Hepatocyte (in vitro differentiated cells): ENCODE results near the gene SYTL3. TPM values are rescaled to one million over a fixed set of nuclear protein-coding genes. Genes with fewer than 3 reads are reported as not detected.
"Not testable (repeated sequence)": the region's sequence is repeated elsewhere in the genome, so short reads cannot be mapped to it uniquely, and the experiment has no call there.

ENCODE experiments used
- DNase-seq: peaks from one replicate; pipeline ENCODE4 v3.0.0-alpha.2; 2016; ENCODE audit warnings: low spot score
- H2AFZ ChIP-seq: fragments of 200-600 bp; sonication (generic); 2 replicates; pipeline ENCODE4 v1.6.0; 2016; ENCODE audit warnings: antibody characterized with exemption, mild to moderate bottlenecking
- H3K27ac ChIP-seq: fragments of 200-600 bp; sonication (generic); 2 replicates; pipeline ENCODE4 v1.5.1; 2016; ENCODE audit warnings: mild to moderate bottlenecking
- H3K27me3 ChIP-seq: fragments of 200-600 bp; sonication (generic); 2 replicates; pipeline ENCODE4 v1.6.1; 2016
- H3K36me3 ChIP-seq: fragments of 200-600 bp; sonication (generic); replicated peaks from 2 replicates; pipeline ENCODE4 v1.5.1; 2016; ENCODE audit warnings: low read depth; ENCODE audit not compliant: insufficient read depth
- H3K4me1 ChIP-seq: fragments of 200-600 bp; sonication (generic); 2 replicates; pipeline ENCODE4 v1.5.1; 2016; ENCODE audit warnings: mild to moderate bottlenecking, moderate library complexity; ENCODE audit not compliant: insufficient read depth
- H3K4me2 ChIP-seq: fragments of 200-600 bp; sonication (generic); 2 replicates; pipeline ENCODE4 v1.6.0; 2016
- H3K4me3 ChIP-seq: fragments of 200-600 bp; sonication (generic); 2 replicates; pipeline ENCODE4 v1.5.1; 2016; ENCODE audit warnings: mild to moderate bottlenecking
- H3K79me2 ChIP-seq: fragments of 200-600 bp; sonication (generic); 2 replicates; pipeline ENCODE4 v1.6.0; 2017; ENCODE audit warnings: mild to moderate bottlenecking
- H3K9me2 ChIP-seq: fragments of 200-600 bp; sonication (generic); replicated peaks from 2 replicates; pipeline ENCODE4 v1.6.0; 2017; ENCODE audit warnings: mild to moderate bottlenecking; ENCODE audit not compliant: insufficient read depth
- H3K9me3 ChIP-seq: fragments of 200-600 bp; sonication (generic); 2 replicates; pipeline ENCODE4 v1.5.1; 2016; ENCODE audit warnings: low read depth, mild to moderate bottlenecking
- H4K20me1 ChIP-seq: fragments of 200-600 bp; sonication (generic); 2 replicates; pipeline ENCODE4 v1.6.0; 2016; ENCODE audit warnings: mild to moderate bottlenecking; ENCODE audit not compliant: insufficient read depth, poor library complexity, severe bottlenecking
- EZH2 ChIP-seq: fragments of 200-600 bp; sonication (generic); IDR thresholded peaks from 2 replicates; pipeline ENCODE4 v1.6.1; 2016; ENCODE audit warnings: antibody characterized with exemption, mild to moderate bottlenecking, borderline replicate concordance
- EZH2phosphoT487 ChIP-seq: fragments of 200-600 bp; sonication (generic); IDR thresholded peaks from one replicate; pipeline ENCODE4 v1.6.1; 2018; ENCODE audit warnings: antibody characterized with exemption, mild to moderate bottlenecking, low read depth, moderate library complexity; ENCODE audit not compliant: unreplicated experiment, severe bottlenecking
- whole genome bisulfite sequencing: methylation state at CpG from one replicate; pipeline ENCODE4 v1.1.6; 2016; ENCODE audit warnings: low lambda C conversion rate; ENCODE audit errors: missing lambda C conversion rate; 5-methylcytosine and 5-hydroxymethylcytosine counted together
- polyA plus RNA-seq: library from polyadenylated mRNA; unstranded; fragments of >200 nt; fragmentation: Nextera tagmentation; extraction: Ambion mirVana; gene quantifications from 2 replicates; pipeline ENCODE4 v1.2.1, GENCODE V29; 2016
- total RNA-seq: library from RNA; depleted of rRNA; stranded (reverse); fragments of >200 nt; gene quantifications from 2 replicates; pipeline ENCODE4 v1.2.3, GENCODE V29; 2014
- TF ChIP-seq, protein P1 (sequence below): fragments of 200-600 bp; sonication (generic); IDR thresholded peaks from 2 replicates; pipeline ENCODE4 v1.5.1; 2016; ENCODE audit warnings: antibody characterized with exemption, mild to moderate bottlenecking; ENCODE audit not compliant: poor library complexity

The SYTL3 gene
- total and polyA plus RNA-seq, 2 experiments from 2014 or later, result 1.4 to 1.5 TPM

DNA sequence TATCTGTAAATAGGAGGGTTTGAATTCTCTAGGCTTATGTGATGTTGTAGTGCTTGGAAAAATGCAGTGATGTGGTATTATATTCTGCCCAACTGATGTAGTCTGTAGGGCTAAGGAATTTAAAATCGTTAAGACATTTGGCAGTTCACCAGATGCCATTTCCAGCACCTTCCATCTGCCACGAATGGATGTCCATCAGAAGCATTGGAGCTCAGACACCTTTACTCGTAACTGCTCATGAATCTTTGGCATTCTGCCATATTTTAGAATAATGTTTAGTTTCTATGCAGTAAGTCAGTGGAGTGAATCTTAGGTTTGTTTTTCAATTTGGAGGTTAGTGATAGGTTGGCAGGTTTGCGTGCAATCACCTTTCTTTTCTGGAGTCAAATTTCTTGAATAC, 2.4 kb upstream of the SYTL3 start:
- TF ChIP-seq, protein P1, sequence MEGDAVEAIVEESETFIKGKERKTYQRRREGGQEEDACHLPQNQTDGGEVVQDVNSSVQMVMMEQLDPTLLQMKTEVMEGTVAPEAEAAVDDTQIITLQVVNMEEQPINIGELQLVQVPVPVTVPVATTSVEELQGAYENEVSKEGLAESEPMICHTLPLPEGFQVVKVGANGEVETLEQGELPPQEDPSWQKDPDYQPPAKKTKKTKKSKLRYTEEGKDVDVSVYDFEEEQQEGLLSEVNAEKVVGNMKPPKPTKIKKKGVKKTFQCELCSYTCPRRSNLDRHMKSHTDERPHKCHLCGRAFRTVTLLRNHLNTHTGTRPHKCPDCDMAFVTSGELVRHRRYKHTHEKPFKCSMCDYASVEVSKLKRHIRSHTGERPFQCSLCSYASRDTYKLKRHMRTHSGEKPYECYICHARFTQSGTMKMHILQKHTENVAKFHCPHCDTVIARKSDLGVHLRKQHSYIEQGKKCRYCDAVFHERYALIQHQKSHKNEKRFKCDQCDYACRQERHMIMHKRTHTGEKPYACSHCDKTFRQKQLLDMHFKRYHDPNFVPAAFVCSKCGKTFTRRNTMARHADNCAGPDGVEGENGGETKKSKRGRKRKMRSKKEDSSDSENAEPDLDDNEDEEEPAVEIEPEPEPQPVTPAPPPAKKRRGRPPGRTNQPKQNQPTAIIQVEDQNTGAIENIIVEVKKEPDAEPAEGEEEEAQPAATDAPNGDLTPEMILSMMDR, result no peak
- no peak for TF ChIP-seq EZH2
- TF ChIP-seq EZH2phosphoT487, result no peak

DNA sequence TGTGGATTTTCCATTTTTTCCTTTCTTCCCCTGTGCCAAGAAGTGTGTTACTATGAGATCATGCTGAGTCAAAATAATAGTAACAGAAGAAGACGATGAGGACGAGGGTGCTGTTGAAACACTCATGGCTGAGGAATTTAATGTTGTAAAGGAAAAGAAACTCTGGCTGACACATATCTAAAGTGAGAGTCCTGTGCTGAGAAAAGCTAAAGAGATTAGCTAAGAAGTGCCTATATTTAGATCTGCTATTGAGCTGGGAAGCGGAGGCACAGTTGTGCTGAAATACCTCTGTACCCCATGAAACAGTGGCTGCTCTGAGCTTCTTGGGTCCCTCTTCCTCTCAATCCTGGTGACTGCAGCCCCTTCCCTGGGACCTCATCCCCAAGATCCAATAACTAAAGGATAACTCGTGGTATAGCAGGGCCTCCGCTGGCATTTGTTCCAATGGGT, 1.1 kb upstream of the SYTL3 start:
- no peak overlapping the region for H3K4me3 ChIP-seq
- no peaks in the 10 kb centered on the region for H3K36me3 ChIP-seq
- no peak overlapping the region for H2AFZ ChIP-seq
- no peak overlapping the region for H3K4me2 ChIP-seq
- peaks cover 3% of the 10 kb centered on the region for H3K79me2 ChIP-seq
- no peaks in the 10 kb centered on the region for H3K9me2 ChIP-seq
- no peaks in the 10 kb centered on the region for H3K9me3 ChIP-seq
- H3K4me1 ChIP-seq, result peaks cover 21% of the 10 kb centered on the region
- DNase-seq, result peak; percentile 53
- H3K27me3 ChIP-seq, result no peaks in the 10 kb centered on the region
- H4K20me1 ChIP-seq, result no peaks in the 10 kb centered on the region
- peak overlapping the region; percentile 61 for H3K27ac ChIP-seq
- TF ChIP-seq EZH2phosphoT487, result no peak
- TF ChIP-seq, protein P1, result no peak
- no peak for TF ChIP-seq EZH2
- 63% methylated on average over 5 of the region's 5 CpGs for WGBS

More for the DNA sequence above, 2.4 kb upstream of the SYTL3 start:
- Histone ChIP-seq H4K20me1 (peaks cover 5% of the 10 kb centered on the region), H3K9me3 (no peaks in the 10 kb centered on the region), H3K27ac (peak overlapping the region; percentile 87), H2AFZ (no peak overlapping the region), H3K4me3 (no peak overlapping the region), H3K27me3 (no peaks in the 10 kb centered on the region), H3K79me2 (peaks cover 15% of the 10 kb centered on the region), H3K36me3 (no peaks in the 10 kb centered on the region), H3K4me1 (peaks cover 31% of the 10 kb centered on the region), H3K4me2 (no peak overlapping the region), H3K9me2 (no peaks in the 10 kb centered on the region)
- no peak for DNase-seq
- WGBS, result 73% methylated on average over 4 of the region's 4 CpGs

DNA sequence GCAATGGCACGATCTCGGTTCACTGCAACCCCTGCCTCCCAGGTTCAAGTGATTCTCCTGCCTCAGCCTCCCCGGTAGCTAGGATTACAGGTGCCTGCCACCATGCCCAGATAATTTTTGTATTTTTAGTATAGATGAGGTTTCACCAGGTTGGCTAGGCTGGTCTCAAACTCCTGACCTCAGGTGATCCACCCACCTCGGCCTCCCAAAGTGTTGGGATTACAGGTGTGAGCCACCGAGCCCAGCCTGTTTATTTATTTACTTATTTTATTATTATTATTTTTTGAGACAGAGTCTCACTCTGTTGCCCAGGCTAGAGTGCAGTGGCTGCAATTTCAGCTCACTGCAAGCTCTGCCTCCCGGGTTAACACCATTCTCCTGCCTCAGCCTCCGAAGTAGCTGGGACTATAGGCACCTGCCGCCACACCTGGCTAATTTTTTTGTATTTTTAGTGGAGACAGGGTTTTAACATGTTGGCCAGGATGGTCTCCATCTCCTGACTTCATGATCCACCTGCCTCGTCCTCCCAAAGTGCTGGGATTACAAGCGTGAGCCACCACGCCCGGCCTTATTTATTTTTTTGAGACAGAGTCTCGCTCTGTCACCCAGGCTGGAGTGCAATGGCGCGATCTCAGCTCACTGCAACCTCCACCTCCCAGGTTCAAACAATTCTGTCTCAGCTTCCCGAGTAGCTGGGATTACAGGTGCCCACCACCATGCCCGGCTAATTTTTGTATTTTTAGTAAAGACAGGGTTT, 2.3 kb downstream of the SYTL3 start:
- not testable (repeated sequence) for H3K9me2 ChIP-seq, H4K20me1 ChIP-seq, H3K4me2 ChIP-seq, H3K27me3 ChIP-seq, H3K4me1 ChIP-seq, H3K79me2 ChIP-seq, H2AFZ ChIP-seq, H3K4me3 ChIP-seq, H3K27ac ChIP-seq, H3K36me3 ChIP-seq, H3K9me3 ChIP-seq, DNase-seq
- 88% methylated on average over 17 of the region's 17 CpGs for WGBS

DNA sequence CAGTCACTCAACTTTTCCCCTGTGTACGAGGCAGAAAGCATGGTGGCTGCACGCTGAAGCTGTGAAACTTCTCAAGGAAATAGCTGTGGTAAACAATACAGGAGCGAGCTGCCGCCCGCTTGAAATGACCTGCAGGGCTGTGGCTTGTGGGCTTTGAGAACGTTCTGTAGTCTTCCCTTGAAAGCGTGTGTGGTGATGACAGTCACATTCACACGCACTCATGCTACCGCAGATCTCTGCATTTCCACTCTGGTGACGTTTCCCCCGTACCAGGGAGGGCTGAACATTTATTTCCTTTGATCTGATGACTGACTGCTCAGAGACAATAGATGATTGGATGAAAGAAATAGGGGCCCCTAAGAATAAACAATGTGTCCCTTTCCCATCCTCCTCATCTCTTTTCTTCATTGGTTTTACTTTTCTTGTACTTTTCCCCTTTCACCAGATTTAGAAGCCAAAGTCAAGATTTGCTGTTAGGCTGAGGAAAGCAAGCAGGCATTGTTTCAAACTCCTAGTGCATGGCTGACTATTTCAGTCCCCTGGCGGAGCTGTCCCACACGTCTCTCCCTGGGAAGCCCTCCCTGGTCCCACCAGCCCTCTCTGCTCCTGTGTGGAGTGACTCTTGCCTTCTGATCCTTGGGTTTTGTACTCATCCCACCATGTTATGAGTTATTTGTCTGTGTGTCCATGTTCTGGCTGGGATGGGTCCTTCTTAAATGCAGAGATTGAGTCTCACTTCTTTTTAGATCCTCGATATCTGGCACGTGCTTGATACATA, 3.9 kb downstream of the SYTL3 start:
- WGBS, result 75% methylated on average over 15 of the region's 15 CpGs
- H3K9me2 ChIP-seq, result no peaks in the 10 kb centered on the region
- H3K27me3 ChIP-seq, result no peaks in the 10 kb centered on the region
- H3K27ac ChIP-seq, result peak overlapping the region; percentile 61
- no peak overlapping the region for H3K4me2 ChIP-seq
- H3K4me3 ChIP-seq, result no peak overlapping the region
- H3K4me1 ChIP-seq, result peaks cover 4% of the 10 kb centered on the region
- no peak for DNase-seq
- no peak overlapping the region for H2AFZ ChIP-seq
- no peaks in the 10 kb centered on the region for H3K36me3 ChIP-seq
- H3K9me3 ChIP-seq, result no peaks in the 10 kb centered on the region
- TF ChIP-seq, protein P1, result no peak
- TF ChIP-seq EZH2 (no peak), EZH2phosphoT487 (no peak)
- H3K79me2 ChIP-seq, result no peaks in the 10 kb centered on the region
- H4K20me1 ChIP-seq, result no peaks in the 10 kb centered on the region
